HCT116 (cell line): ENCODE results near the gene PSD. TPM values are rescaled to one million over a fixed set of nuclear protein-coding genes. Genes with fewer than 3 reads are reported as not detected.

Source experiments
- ATAC-seq: fragments of 200-7000 bp; cut with Tn5 transposase; 2 replicates; pipeline ENCODE4 v1.9.1; 2020; ENCODE audit warnings: mild to moderate bottlenecking, moderate library complexity
- BruUV-seq: library from RNA; stranded (reverse); fragments of 400-500 nt; replicated peaks from 2 replicates; lab custom pipeline; 2021; lab: Mats Ljungman, UMichigan
- CTCF ChIA-PET: fragments of 300-600 bp; sonication (Branson Sonifier 250); formaldehyde crosslinking; loops from one replicate; lab custom pipeline; 2021; ENCODE audit warnings: antibody characterized with exemption; lab: Charles Lee
- POLR2A ChIA-PET: fragments of 300-600, 350-600 bp; sonication (Branson Sonifier 250); formaldehyde crosslinking; loops from one replicate; lab custom pipeline; 2021; ENCODE audit warnings: antibody characterized with exemption; lab: Charles Lee
- RAD21 ChIA-PET, 2 experiments: fragments of 300-600 bp; sonication (Branson Sonifier 250); formaldehyde crosslinking; loops; one replicate each; lab custom pipeline; 2023; ENCODE audit warnings: low total read pairs in 2 of 2; ENCODE audit not compliant: uncharacterized antibody in 2 of 2, unreplicated experiment in 2 of 2, low non-redundant PET in 1 of 2; lab: Charles Lee
- DNase-seq: peaks from one replicate; pipeline ENCODE4 v3.0.0-alpha.2; 2010; ENCODE audit warnings: low read depth, low spot score
- H2AFZ ChIP-seq: fragments of 200-600 bp; shearing (Covaris generic), sonication (generic); 2 replicates; pipeline ENCODE4 v1.6.1; 2017; ENCODE audit warnings: low read depth, mixed run types, mixed read lengths, antibody characterized with exemption, low read length; ENCODE audit not compliant: poor library complexity, severe bottlenecking
- H3K27ac ChIP-seq: 2 replicates; pipeline ENCODE4 v1.5.1; 2012; ENCODE audit warnings: low read depth, low read length
- H3K27me3 ChIP-seq: fragments of 200-600 bp; sonication (generic); 2 replicates; pipeline ENCODE4 v1.6.1; 2016; ENCODE audit warnings: mixed run types, low read length, mixed read lengths; ENCODE audit not compliant: insufficient read depth
- H3K36me3 ChIP-seq, 2 experiments: fragments of 200-500 bp in 1 of 2; fragments of 200-600 bp in 1 of 2; sonication (Bioruptor generic) in 1 of 2; sonication (generic) in 1 of 2; 2 replicates each; pipeline versions ENCODE4 v1.5.1 to v1.6.1; 2014 to 2016; ENCODE audit warnings: low read length in 2 of 2, inconsistent platforms in 1 of 2, mixed read lengths in 1 of 2, mixed run types in 1 of 2; ENCODE audit not compliant: insufficient read depth in 2 of 2, control insufficient read depth in 1 of 2
- H3K4me1 ChIP-seq, 2 experiments: fragments of 200-600 bp in 1 of 2; sonication (generic) in 1 of 2; 2 replicates each; pipeline versions ENCODE4 v1.5.1 to v1.6.1; 2012 to 2017; ENCODE audit warnings: low read length in 2 of 2, inconsistent platforms in 1 of 2, mild to moderate bottlenecking in 1 of 2, mixed read lengths in 1 of 2, mixed run types in 1 of 2, moderate library complexity in 1 of 2; ENCODE audit not compliant: insufficient read depth in 2 of 2, control insufficient read depth in 1 of 2
- H3K4me2 ChIP-seq: fragments of 200-600 bp; sonication (generic); 2 replicates; pipeline ENCODE4 v1.6.1; 2017; ENCODE audit warnings: mixed run types, low read length, mixed read lengths
- H3K4me3 ChIP-seq, 2 experiments: fragments of 200-600 bp in 1 of 2; sonication (generic) in 1 of 2; replicated peaks in 1 of 2; 2 replicates each; pipeline ENCODE4 v1.5.1; 2011 to 2016; ENCODE audit warnings: low read length in 2 of 2, control low read depth in 1 of 2, low read depth in 1 of 2, mild to moderate bottlenecking in 1 of 2, mixed read lengths in 1 of 2, mixed run types in 1 of 2
- H3K79me2 ChIP-seq: fragments of 200-600 bp; sonication (generic); 2 replicates; pipeline ENCODE4 v1.6.1; 2017; ENCODE audit warnings: mild to moderate bottlenecking, mixed run types, low read length, moderate library complexity, mixed read lengths; ENCODE audit not compliant: insufficient read depth
- H3K9ac ChIP-seq: fragments of 200-600 bp; sonication (generic); 2 replicates; pipeline ENCODE4 v1.6.1; 2016; ENCODE audit warnings: low read length, mixed read lengths
- H3K9me2 ChIP-seq: fragments of 200-600 bp; sonication (generic), shearing (Covaris generic); 2 replicates; pipeline ENCODE4 v1.6.1; 2017; ENCODE audit warnings: mixed run types, mild to moderate bottlenecking, moderate library complexity; ENCODE audit not compliant: insufficient read depth
- H3K9me3 ChIP-seq, 2 experiments: fragments of 200-500 bp in 1 of 2; fragments of 200-600 bp in 1 of 2; sonication (Bioruptor generic) in 1 of 2; sonication (generic) in 1 of 2; 2 replicates each; pipeline ENCODE4 v1.6.1; 2014 to 2017; ENCODE audit warnings: low read length in 2 of 2, mixed read lengths in 2 of 2, inconsistent platforms in 1 of 2, low read depth in 1 of 2, mild to moderate bottlenecking in 1 of 2, mixed run types in 1 of 2, moderate library complexity in 1 of 2; ENCODE audit not compliant: control insufficient read depth in 1 of 2, insufficient read depth in 1 of 2
- H4K20me1 ChIP-seq: fragments of 200-600 bp; sonication (generic), shearing (Covaris generic); 2 replicates; pipeline ENCODE4 v1.6.1; 2017; ENCODE audit warnings: mixed run types, mild to moderate bottlenecking, moderate library complexity; ENCODE audit not compliant: insufficient read depth
- ATF3 ChIP-seq: IDR thresholded peaks from 2 replicates; pipeline ENCODE4 v1.6.1; 2012
- EGR1 ChIP-seq: IDR thresholded peaks from 2 replicates; pipeline ENCODE4 v1.6.1; 2012; ENCODE audit warnings: low read depth
- ELF1 ChIP-seq: IDR thresholded peaks from 2 replicates; pipeline ENCODE4 v1.6.1; 2012; ENCODE audit warnings: low read depth, borderline replicate concordance
- EZH2 ChIP-seq: fragments of 200-600 bp; sonication (generic); IDR thresholded peaks from 2 replicates; pipeline ENCODE4 v1.6.1; 2017; ENCODE audit warnings: antibody characterized with exemption, mixed run types
- JUND ChIP-seq: IDR thresholded peaks from 2 replicates; pipeline ENCODE4 v1.6.1; 2012
- MAX ChIP-seq: IDR thresholded peaks from 2 replicates; pipeline ENCODE4 v1.6.1; 2012
- POLR2A ChIP-seq: IDR thresholded peaks from 2 replicates; pipeline ENCODE4 v1.7.0; 2011; ENCODE audit warnings: borderline replicate concordance; ENCODE audit not compliant: insufficient read depth, insufficient read length; ENCODE audit errors: extremely low read depth
- POLR2AphosphoS5 ChIP-seq: IDR thresholded peaks from 2 replicates; pipeline ENCODE4 v1.6.1; 2011; ENCODE audit warnings: mild to moderate bottlenecking, low read depth, low read length, moderate library complexity
- REST ChIP-seq: IDR thresholded peaks from 2 replicates; pipeline ENCODE4 v1.6.1; 2012; ENCODE audit warnings: low read depth
- SP1 ChIP-seq: IDR thresholded peaks from 2 replicates; pipeline ENCODE4 v1.6.1; 2012; ENCODE audit warnings: low read depth
- SRF ChIP-seq: IDR thresholded peaks from 2 replicates; pipeline ENCODE4 v1.6.1; 2012; ENCODE audit warnings: low read depth
- TCF7L2 ChIP-seq: IDR thresholded peaks from 2 replicates; pipeline ENCODE4 v1.7.0; 2011; ENCODE audit warnings: borderline replicate concordance, inconsistent platforms; ENCODE audit not compliant: insufficient read depth, insufficient read length; ENCODE audit errors: extremely low read depth
- YY1 ChIP-seq: IDR thresholded peaks from 2 replicates; pipeline ENCODE4 v1.6.1; 2011; ENCODE audit warnings: low read length, low read depth, moderate library complexity, mild to moderate bottlenecking; ENCODE audit not compliant: insufficient replicate concordance; ENCODE audit errors: extremely low read depth
- ZFX ChIP-seq: fragments of 450-650 bp; IDR thresholded peaks from 2 replicates; pipeline ENCODE4 v1.6.1; 2017
- intact Hi-C: fragments of 100-400 bp; cut with micrococcal nuclease; formaldehyde crosslinking; loops from 2 replicates; pipeline ENCODE4 v1.10.0; 2022
- total RNA-seq: library from RNA; stranded (reverse); gene quantifications from one replicate; pipeline ENCODE4 v1.2.1, GENCODE V29; 2021; ENCODE audit not compliant: unreplicated experiment

Gene PSD
- total RNA-seq, 1 experiment from 2014 or later: 9.7 TPM

GRCh38 chr10:102461187-102462054 is 42.8 kb upstream of the PSD start:
- intact Hi-C loops: loop anchor here (5.0 kb wide), 2 partner anchors 39 to 229 kb away; partner anchors contain the start of gene FBXL15
- RAD21 ChIA-PET: no interaction called here

More at GRCh38 chr10:102461187-102462054, 42.8 kb upstream of the PSD start:
- TF ChIP-seq POLR2AphosphoS5 (peak; percentile 93), YY1 (peak; percentile 100), REST (no peak), POLR2A (peak; percentile 80), EGR1 (no peak), ELF1 (no peak), ZFX (no peak), ATF3 (no peak), JUND (no peak), TCF7L2 (peak; percentile 46), SP1 (no peak), SRF (no peak), MAX (no peak), EZH2 (no peak)
- ChIA-PET CTCF (interaction anchor here (0.9 to 2.9 kb wide), 12 partner anchors 8 to 292 kb away, joined by 3 to 18 read pairs (median 4); partner anchors contain the start of genes C10orf95, FBXL15 and NFKB2), POLR2A (interaction anchor here (0.9 to 3.4 kb wide), 5 partner anchors 10 to 41 kb away, joined by 3 to 39 read pairs (median 7); partner anchors contain the start of genes ACTR1A, C10orf95, CUEDC2 and FBXL15)
- Histone ChIP-seq H3K27ac (peak overlapping the region; percentile 60), H3K27me3 (no peaks in the 10 kb centered on the region), H3K4me2 (peak overlapping the region; percentile 93), H3K4me1 (peaks cover 31 to 38% of the 10 kb centered on the region in 2 experiments), H2AFZ (peak overlapping the region; percentile 67), H3K9me3 (no peaks in the 10 kb centered on the region), H3K4me3 (peak overlapping the region; percentile 72 to 73), H3K79me2 (peaks cover 38% of the 10 kb centered on the region; the same call in 1 of the 2 replicates), H3K9ac (peak overlapping the region; percentile 84), H4K20me1 (no peaks in the 10 kb centered on the region), H3K36me3 (no peaks in the 10 kb centered on the region), H3K9me2 (no peaks in the 10 kb centered on the region)
- peak; percentile 85 for ATAC-seq
- peak; percentile 87 for DNase-seq
- TSS peak; percentile 53 for BruUV-seq
